Right atrium auricular region (tissue), 2 donors: ENCODE data around the gene TMEM63C. TPM values are rescaled to one million over a fixed set of nuclear protein-coding genes. Genes with fewer than 3 reads are reported as not detected.

Experiments used
- DNase-seq: peaks from one replicate; pipeline ENCODE4 v3.0.0-alpha.2; 2019; ENCODE audit warnings: low spot score
- H3K27ac ChIP-seq, 2 donors: fragments of 200-600 bp; sonication (generic); 1 replicate in 1 of 2; 2 replicates in 1 of 2; pipeline ENCODE4 v1.5.1; 2016 to 2019
- H3K27me3 ChIP-seq, 2 donors: fragments of 200-600 bp; sonication (generic); one replicate each; pipeline versions ENCODE4 v1.5.1 to v1.6.0; 2017 to 2019
- H3K36me3 ChIP-seq: fragments of 200-600 bp; sonication (generic); one replicate; pipeline ENCODE4 v1.5.1; 2016
- H3K4me1 ChIP-seq, 2 donors: fragments of 200-600 bp; sonication (generic); one replicate each; pipeline versions ENCODE4 v1.5.1 to v1.6.0; 2017 to 2019
- H3K4me3 ChIP-seq, 2 donors: fragments of 200-600 bp; sonication (generic); 1 replicate in 1 of 2; 2 replicates in 1 of 2; pipeline ENCODE4 v1.5.1; 2017 to 2019; ENCODE audit warnings: mild to moderate bottlenecking in 1 of 2, moderate library complexity in 1 of 2
- H3K9me3 ChIP-seq, 2 donors: fragments of 200-600 bp; sonication (generic); one replicate each; pipeline ENCODE4 v1.5.1; 2019
- CTCF ChIP-seq, 2 donors: fragments of 200-600 bp; sonication (generic); IDR thresholded peaks; one replicate each; pipeline ENCODE4 v1.5.1; 2019; ENCODE audit warnings: antibody characterized with exemption in 2 of 2
- total RNA-seq, 2 donors: library from RNA; depleted of rRNA; stranded (reverse); fragments of >200 nt; gene quantifications; one replicate each; pipeline ENCODE4 v1.1.0, GENCODE V29; 2016

TMEM63C gene
- total RNA-seq, 2 donors from 2014 or later: 0.04 TPM; not detected in 1

DNA sequence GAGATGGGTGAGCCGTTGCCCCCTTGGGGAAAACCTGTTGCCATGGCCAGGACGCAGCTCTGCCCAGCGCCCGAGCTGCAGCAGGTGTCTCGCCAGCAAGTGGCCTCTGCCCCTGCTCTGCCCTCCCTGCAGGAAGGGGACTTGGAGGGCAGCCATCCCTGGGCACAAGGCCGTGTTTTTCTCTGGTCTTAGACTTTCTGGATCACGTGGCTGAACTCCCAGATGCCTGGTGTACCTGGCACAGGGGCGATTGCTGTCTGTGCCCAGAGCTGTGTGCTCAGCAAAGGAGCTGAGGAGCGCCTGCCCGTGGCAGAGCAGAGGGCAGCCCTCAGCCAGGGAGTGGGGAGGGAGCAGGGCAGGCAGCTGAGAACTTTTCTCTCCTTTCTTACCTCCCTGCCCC, 38.0 kb downstream of the TMEM63C start:
- no peak for TF ChIP-seq CTCF (IDR thresholded peaks at IDR 0.05)
- Histone ChIP-seq H3K27me3 (no peaks in the 10 kb centered on the region), H3K36me3 (no peaks in the 10 kb centered on the region), H3K9me3 (no peaks in the 10 kb centered on the region), H3K27ac (no peak overlapping the region), H3K4me1 (no peaks in the 10 kb centered on the region), H3K4me3 (no peak overlapping the region)
- no peak for DNase-seq

- DNase-seq: no peak
- no peaks in the 10 kb centered on the region for H3K9me3 ChIP-seq
- TF ChIP-seq CTCF (IDR thresholded peaks at IDR 0.05): no peak
- H3K27ac ChIP-seq: no peak overlapping the region
- no peak overlapping the region for H3K4me3 ChIP-seq
- no peaks in the 10 kb centered on the region for H3K36me3 ChIP-seq
- H3K27me3 ChIP-seq: no peaks in the 10 kb centered on the region
- no peaks in the 10 kb centered on the region for H3K4me1 ChIP-seq
Measured at GRCh38 chr14:77220246-77221017, 38.8 kb downstream of the TMEM63C start.

DNA sequence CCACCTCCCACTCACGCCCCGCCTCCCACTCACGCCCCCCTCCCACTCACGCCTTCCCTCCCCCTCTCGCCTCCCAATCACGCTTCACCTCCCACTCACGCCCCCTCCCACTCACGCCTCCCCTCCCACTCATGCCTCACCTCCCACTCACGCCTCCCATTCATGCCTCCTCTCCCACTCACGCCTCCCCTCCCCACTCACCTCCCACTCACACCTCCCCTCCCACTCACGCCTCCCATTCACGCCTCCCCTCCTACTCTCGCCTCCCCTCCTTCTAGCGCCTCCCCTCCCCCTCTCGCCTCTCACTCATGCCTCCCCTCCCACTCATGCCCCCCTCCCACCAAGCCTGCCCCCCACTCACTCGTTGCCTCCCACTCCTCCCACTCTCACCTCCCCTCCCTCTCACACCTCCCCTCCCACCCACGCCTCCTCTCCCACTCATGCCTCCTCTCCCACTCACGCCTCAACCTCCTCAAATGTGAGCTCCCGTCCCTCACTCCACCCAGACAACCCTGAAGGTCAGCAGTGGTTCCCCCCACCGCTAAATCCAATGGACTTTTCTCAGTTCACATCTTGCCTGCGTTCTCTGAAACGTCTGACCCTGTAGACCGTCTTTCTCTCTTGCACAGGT, 39.8 kb downstream of the TMEM63C start:
- Histone ChIP-seq H3K4me1 (no peaks in the 10 kb centered on the region), H3K27ac (no peak overlapping the region), H3K4me3 (no peak overlapping the region), H3K9me3 (no peaks in the 10 kb centered on the region), H3K27me3 (no peaks in the 10 kb centered on the region), H3K36me3 (no peaks in the 10 kb centered on the region)
- TF ChIP-seq CTCF (IDR thresholded peaks at IDR 0.05): no peak
- DNase-seq: no peak

DNA sequence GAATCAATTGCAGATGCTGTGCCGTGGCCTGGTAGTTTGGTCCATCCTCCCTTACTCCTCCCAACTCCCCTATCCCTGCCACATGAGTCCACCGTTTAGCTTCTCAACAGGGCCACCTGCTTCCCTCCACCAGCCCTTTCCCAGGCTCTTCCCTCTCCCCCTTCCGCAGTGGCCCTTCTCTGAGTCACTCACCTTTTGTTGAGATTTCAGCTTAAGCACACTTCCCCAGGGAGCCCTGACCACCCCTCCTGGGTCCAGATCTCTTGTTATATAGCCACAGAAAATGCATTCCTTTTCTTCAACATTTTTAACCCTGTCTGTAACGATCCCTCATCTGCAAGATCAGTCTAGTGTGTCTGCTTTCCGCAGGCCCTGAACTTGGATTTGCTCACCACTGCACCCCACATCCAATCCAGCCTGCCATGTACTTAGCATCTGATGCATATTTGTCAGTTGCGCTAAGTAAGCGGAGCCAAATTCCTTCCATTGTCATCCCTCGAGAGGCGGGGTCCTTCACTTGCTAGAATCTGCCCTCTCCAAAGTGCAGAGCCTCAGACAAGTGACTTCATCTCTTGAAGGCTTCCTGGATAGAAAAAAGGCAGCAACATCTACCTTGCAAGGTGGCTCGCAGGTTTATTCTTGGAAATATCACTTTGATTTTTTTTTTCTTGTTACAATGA, 41.1 kb downstream of the TMEM63C start:
- Histone ChIP-seq H3K4me3 (no peak overlapping the region), H3K9me3 (no peaks in the 10 kb centered on the region), H3K27me3 (no peaks in the 10 kb centered on the region), H3K4me1 (no peaks in the 10 kb centered on the region), H3K27ac (no peak overlapping the region), H3K36me3 (no peaks in the 10 kb centered on the region)
- no peak for DNase-seq
- TF ChIP-seq CTCF (IDR thresholded peaks at IDR 0.05): no peak

DNA sequence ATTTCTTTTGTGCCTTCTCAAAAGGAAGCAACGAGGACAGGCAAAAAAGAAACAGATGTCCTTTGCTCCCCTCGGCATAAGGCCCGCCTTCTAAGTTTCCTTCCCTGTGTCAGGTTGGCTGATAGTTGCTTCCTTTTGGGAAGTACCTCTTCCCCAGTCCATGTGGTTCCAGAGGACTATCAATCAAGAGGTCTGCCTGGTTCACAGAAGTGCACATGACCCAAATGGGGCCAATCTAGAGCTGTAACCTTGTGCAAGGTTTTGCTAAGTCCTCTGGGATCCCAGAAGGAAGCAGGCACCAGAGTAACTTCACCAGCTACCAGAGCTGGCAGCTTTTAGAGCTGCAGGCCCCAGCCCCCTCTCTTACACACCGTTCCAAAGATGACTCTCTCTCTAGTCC, 42.6 kb downstream of the TMEM63C start:
- Histone ChIP-seq H3K9me3 (no peaks in the 10 kb centered on the region), H3K4me3 (no peak overlapping the region), H3K27me3 (no peaks in the 10 kb centered on the region), H3K36me3 (no peaks in the 10 kb centered on the region), H3K4me1 (no peaks in the 10 kb centered on the region), H3K27ac (no peak overlapping the region)
- no peak for DNase-seq
- no peak for TF ChIP-seq CTCF (IDR thresholded peaks at IDR 0.05)
